NCI-H1436 (cell line): ENCODE data around the gene IGSF11.
"Not testable (repeated sequence)": the region's sequence is repeated elsewhere in the genome, so short reads cannot be mapped to it uniquely, and the experiment has no call there.

Experiments
- DNase-seq: peaks from one replicate; lab custom pipeline; 2025; lab: John Stamatoyannopoulos, UW

The IGSF11 gene

GRCh38 chr3:118868051-118868450 lies 166.6 kb downstream of the IGSF11 start:
- no peak for DNase-seq

- no peak for DNase-seq
Observed at GRCh38 chr3:118863731-118864322, 170.8 kb downstream of the IGSF11 start.

- no peak for DNase-seq
Observed at GRCh38 chr3:118859950-118860349, 174.7 kb downstream of the IGSF11 start.

GRCh38 chr3:118851466-118852193 lies 183.0 kb downstream of the IGSF11 start:
- not testable (repeated sequence) for DNase-seq

GRCh38 chr3:118850687-118851086 lies 184.0 kb downstream of the IGSF11 start:
- DNase-seq: no peak
